GM12873 (cell line): ENCODE measurements around the gene ZBTB47.

Source experiments
- TF ChIP-seq, protein P1 (sequence below): IDR thresholded peaks from 2 replicates; pipeline ENCODE4 v1.5.1; 2012; ENCODE audit warnings: low read depth, mild to moderate bottlenecking, moderate library complexity, low read length, control low read depth; ENCODE audit not compliant: insufficient read depth; ENCODE audit errors: missing control alignments

The ZBTB47 gene

GRCh38 chr3:42662813-42663535 lies 9.5 kb downstream of the ZBTB47 start:
- TF ChIP-seq, protein P1, sequence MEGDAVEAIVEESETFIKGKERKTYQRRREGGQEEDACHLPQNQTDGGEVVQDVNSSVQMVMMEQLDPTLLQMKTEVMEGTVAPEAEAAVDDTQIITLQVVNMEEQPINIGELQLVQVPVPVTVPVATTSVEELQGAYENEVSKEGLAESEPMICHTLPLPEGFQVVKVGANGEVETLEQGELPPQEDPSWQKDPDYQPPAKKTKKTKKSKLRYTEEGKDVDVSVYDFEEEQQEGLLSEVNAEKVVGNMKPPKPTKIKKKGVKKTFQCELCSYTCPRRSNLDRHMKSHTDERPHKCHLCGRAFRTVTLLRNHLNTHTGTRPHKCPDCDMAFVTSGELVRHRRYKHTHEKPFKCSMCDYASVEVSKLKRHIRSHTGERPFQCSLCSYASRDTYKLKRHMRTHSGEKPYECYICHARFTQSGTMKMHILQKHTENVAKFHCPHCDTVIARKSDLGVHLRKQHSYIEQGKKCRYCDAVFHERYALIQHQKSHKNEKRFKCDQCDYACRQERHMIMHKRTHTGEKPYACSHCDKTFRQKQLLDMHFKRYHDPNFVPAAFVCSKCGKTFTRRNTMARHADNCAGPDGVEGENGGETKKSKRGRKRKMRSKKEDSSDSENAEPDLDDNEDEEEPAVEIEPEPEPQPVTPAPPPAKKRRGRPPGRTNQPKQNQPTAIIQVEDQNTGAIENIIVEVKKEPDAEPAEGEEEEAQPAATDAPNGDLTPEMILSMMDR: no peak

DNA sequence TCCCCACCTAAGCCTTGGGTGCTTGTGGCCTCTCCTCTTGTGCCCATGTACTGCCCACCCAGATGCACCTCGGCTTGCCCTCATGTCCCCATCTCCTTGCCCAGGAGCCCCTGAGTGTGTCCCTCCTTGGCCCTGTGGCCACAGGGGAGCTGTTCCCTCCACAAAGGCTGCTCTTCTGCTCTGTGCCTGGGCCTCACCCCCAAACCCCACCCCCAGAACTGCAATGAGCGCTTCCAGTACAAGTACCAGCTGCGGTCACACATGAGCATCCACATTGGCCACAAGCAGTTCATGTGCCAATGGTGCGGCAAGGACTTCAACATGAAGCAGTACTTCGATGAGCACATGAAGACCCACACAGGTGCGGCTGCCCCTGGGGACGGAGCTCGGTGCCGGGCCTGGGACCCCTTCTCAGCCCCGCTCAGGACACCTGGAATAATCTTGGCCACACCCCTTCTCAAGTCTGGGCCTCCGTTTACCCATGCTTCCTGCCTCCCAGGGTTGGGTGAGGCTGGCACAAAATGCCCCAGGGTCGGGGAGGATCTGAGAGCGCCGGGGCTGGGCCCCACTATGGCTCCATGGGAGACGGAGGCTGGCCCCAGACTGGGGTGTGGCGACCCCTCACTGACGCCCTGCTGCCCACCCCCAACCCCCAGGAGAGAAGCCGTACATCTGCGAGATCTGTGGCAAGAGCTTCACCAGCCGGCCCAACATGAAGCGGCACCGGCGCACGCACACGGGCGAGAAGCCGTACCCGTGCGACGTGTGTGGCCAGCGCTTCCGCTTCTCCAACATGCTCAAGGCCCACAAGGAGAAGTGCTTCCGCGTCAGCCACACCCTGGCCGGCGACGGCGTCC lies 10.3 kb downstream of the ZBTB47 start:
- TF ChIP-seq, protein P1: no peak

DNA sequence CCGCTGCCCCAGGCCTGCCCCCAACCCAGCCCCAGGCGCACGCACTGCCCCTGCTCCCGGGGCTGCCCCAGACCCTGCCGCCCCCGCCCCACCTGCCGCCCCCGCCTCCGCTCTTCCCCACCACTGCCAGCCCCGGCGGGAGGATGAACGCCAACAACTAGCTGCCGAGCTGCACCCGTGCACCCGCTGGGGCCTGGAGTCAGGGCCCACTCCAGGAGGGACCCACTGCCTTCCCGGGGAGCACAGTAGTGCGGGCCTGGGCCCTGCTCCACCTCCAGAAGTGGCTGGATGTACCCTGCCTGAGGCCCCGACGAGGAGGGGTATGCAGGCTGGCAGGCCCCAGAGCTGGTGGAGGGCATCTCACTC lies 10.9 kb downstream of the ZBTB47 start:
- TF ChIP-seq, protein P1: no peak

DNA sequence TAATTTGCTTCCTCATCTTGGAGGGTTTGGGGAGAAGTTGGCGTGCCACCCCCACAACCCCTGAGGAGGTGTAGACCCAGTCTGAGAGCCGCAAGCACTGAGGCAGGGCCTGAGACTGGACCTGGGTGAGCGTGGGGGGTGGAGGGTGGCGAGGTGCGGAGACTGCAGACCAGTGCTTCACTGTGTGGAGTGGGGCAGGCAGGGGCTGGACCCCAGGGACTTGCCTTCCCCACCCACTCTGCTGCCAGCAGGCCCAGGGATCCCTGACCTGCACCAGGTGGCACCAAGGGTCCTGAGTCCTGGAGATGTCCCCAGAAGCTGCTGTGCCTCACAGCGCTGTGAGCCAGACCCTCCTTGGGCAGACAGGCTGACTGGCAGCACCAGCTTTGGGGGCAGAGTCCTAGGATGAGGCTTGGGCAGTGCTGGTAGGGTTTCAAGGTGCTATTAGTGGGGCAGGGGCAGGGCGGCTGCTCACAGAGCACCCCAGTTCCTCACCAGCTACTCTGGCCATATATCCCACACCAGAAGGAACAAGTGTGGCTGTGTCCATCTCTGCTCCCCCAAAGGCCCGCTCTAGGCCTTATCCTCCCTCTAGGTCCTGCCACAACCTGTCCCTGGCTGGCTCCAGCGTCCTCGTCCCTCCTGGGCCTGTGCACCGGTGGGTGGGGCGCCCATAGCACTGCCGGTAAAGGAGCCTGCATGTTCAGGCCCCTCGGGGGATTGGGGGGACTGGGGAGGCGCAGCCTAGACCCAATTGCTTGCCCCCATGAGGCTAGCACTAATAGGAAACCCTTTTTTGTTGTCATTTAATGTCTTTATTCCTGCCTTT lies 11.8 kb downstream of the ZBTB47 start:
- TF ChIP-seq, protein P1: no peak

- TF ChIP-seq, protein P1: no peak
Observed at GRCh38 chr3:42666022-42666421, 12.5 kb downstream of the ZBTB47 start.

DNA sequence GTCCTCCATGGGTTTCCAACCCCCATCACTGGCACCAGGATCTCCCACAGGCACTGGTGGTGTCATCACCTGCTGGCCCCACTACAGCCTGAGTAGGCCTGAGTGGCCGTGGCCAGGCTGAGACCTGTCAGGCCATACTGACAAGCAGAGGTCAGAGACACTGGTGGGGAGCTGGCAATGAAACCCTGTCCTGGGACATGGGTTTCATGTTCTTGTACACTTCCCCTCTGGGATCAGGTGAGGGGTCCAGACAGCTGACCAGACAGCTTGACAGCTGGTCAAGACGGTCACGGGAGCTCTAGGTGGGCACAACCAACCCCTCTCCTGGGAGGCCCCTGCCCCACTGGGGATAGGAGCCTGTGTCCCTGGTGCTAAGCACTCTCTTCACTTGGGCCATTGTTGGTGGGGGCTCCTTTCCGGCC lies 13.1 kb downstream of the ZBTB47 start:
- TF ChIP-seq, protein P1: no peak
